Naive B cell (primary cell): Measurements from ENCODE around the gene SPINK13. TPM values are rescaled to one million over a fixed set of nuclear protein-coding genes. Genes with fewer than 3 reads are reported as not detected.

Experiments used
- ATAC-seq, 2 donors: fragments of 150-1000 bp; cut with Tn5 transposase; 2 replicates each; pipeline ENCODE4 v1.10.0; 2021; ENCODE audit warnings: low read depth in 2 of 2, mild to moderate bottlenecking in 2 of 2, moderate library complexity in 2 of 2
- DNase-seq: peaks from one replicate; pipeline ENCODE4 v3.0.0; 2022
- H3K27ac Mint-ChIP-seq, 6 donors: one replicate each; pipeline ENCODE4 v1.8.0; 2020 to 2022; ENCODE audit warnings: mild to moderate bottlenecking in 6 of 6, mixed read lengths in 6 of 6, moderate library complexity in 5 of 6, inconsistent platforms in 2 of 6
- H3K27me3 Mint-ChIP-seq, 3 donors: one replicate each; pipeline ENCODE4 v1.8.0; 2021 to 2022; ENCODE audit warnings: mixed read lengths in 3 of 3, mild to moderate bottlenecking in 1 of 3
- H3K36me3 Mint-ChIP-seq, 2 donors: one replicate each; pipeline ENCODE4 v1.8.0; 2020 to 2022; ENCODE audit warnings: mixed read lengths in 2 of 2, inconsistent platforms in 1 of 2, mild to moderate bottlenecking in 1 of 2
- H3K4me1 Mint-ChIP-seq, 3 donors: one replicate each; pipeline ENCODE4 v1.8.0; 2020 to 2022; ENCODE audit warnings: mixed read lengths in 3 of 3, inconsistent platforms in 1 of 3, mild to moderate bottlenecking in 1 of 3, moderate library complexity in 1 of 3
- H3K4me3 Mint-ChIP-seq, 8 donors: one replicate each; pipeline ENCODE4 v1.8.0; 2020 to 2022; ENCODE audit warnings: mild to moderate bottlenecking in 8 of 8, mixed read lengths in 8 of 8, moderate library complexity in 8 of 8, inconsistent platforms in 2 of 8
- H3K9me3 Mint-ChIP-seq, 7 donors: one replicate each; pipeline ENCODE4 v1.8.0; 2020 to 2022; ENCODE audit warnings: mixed read lengths in 7 of 7, mild to moderate bottlenecking in 5 of 7, inconsistent platforms in 2 of 7, moderate library complexity in 1 of 7
- polyA plus RNA-seq, 6 donors: library from polyadenylated mRNA; unstranded; fragments of 300-500 nt; fragmentation: Illumina TruSeq; gene quantifications; one replicate each; pipeline ENCODE4 v1.2.3, GENCODE V29; 2021; ENCODE audit warnings: low read depth in 6 of 6

Gene SPINK13, protein sequence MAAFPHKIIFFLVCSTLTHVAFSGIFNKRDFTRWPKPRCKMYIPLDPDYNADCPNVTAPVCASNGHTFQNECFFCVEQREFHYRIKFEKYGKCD
- polyA plus RNA-seq = not detected

GRCh38 chr5:148268566-148268965 lies at the start of gene SPINK13:
Gene SPINK13 (plus strand): TSS chr5:148268794. CDS start chr5:148270073, 1,279 bp downstream.
- Mint-ChIP-seq H3K4me1 (no peaks in the 10 kb centered on the region), H3K27me3 (no peaks in the 10 kb centered on the region), H3K27ac (no peak within 1 kb of the TSS), H3K4me3 (peak within 1 kb of the TSS in 1 of 8 donors; percentile 26), H3K36me3 (no peaks in the 10 kb centered on the region), H3K9me3 (peaks cover 0 to 13% (median 6%) of the 10 kb centered on the region in 7 donors)
- ATAC-seq (no peak), DNase-seq (no peak)

DNA sequence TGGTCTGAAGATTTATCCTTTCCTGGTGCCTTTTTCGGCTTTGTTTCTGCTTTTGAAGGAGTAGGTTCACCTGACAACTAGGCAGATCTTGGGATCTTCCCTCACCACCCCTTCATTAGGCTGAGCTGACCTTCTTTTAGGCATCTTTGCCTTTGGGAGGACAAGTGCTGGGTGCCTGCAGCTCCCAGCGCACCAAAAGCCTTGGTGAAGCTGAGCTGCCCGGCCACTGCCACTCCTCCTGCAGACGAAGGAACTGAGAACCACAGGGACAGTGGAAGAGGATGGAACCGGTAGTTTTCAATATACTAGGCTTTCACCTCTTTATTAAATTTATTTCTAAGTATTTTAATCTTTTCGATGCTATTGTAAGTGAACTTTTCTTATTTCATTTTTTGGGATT lies 47.1 kb upstream of the SPINK13 start:
- no peak for DNase-seq
- Mint-ChIP-seq H3K27ac (no peak overlapping the region), H3K4me3 (no peak overlapping the region), H3K36me3 (no peaks in the 10 kb centered on the region), H3K4me1 (no peaks in the 10 kb centered on the region), H3K27me3 (peaks cover 0 to 14% (median 5%) of the 10 kb centered on the region in 3 donors), H3K9me3 (peaks cover 0 to 4% (median 2%) of the 10 kb centered on the region in 7 donors)
- ATAC-seq = no peak

- no peak overlapping the region for H3K27ac Mint-ChIP-seq
- H3K36me3 Mint-ChIP-seq = no peaks in the 10 kb centered on the region
- ATAC-seq (no peak), DNase-seq (no peak)
- peaks cover 0 to 3% (median 0%) of the 10 kb centered on the region in 7 donors for H3K9me3 Mint-ChIP-seq
- no peak overlapping the region for H3K4me3 Mint-ChIP-seq
- no peaks in the 10 kb centered on the region for H3K4me1 Mint-ChIP-seq
- H3K27me3 Mint-ChIP-seq = peaks cover 0 to 16% (median 11%) of the 10 kb centered on the region in 3 donors
These were observed 44.4 kb upstream of the SPINK13 start for GRCh38 chr5:148224117-148224742.

- ATAC-seq (no peak), DNase-seq (no peak)
- Mint-ChIP-seq H3K36me3 (no peaks in the 10 kb centered on the region), H3K4me3 (no peak overlapping the region), H3K4me1 (no peaks in the 10 kb centered on the region), H3K27ac (no peak overlapping the region), H3K27me3 (peaks cover 0 to 11% (median 11%) of the 10 kb centered on the region in 3 donors), H3K9me3 (peaks cover 0 to 5% (median 0%) of the 10 kb centered on the region in 7 donors)
These were observed 40.1 kb upstream of the SPINK13 start for GRCh38 chr5:148228392-148228984.

- H3K36me3 Mint-ChIP-seq = no peaks in the 10 kb centered on the region
- no peak overlapping the region for H3K4me3 Mint-ChIP-seq
- peaks cover 0 to 11% (median 11%) of the 10 kb centered on the region in 3 donors for H3K27me3 Mint-ChIP-seq
- ATAC-seq (no peak), DNase-seq (no peak)
- H3K27ac Mint-ChIP-seq = no peak overlapping the region
- H3K9me3 Mint-ChIP-seq = peaks cover 0 to 5% (median 0%) of the 10 kb centered on the region in 7 donors
- H3K4me1 Mint-ChIP-seq = no peaks in the 10 kb centered on the region
These were observed 38.8 kb upstream of the SPINK13 start for GRCh38 chr5:148229840-148230239.

DNA sequence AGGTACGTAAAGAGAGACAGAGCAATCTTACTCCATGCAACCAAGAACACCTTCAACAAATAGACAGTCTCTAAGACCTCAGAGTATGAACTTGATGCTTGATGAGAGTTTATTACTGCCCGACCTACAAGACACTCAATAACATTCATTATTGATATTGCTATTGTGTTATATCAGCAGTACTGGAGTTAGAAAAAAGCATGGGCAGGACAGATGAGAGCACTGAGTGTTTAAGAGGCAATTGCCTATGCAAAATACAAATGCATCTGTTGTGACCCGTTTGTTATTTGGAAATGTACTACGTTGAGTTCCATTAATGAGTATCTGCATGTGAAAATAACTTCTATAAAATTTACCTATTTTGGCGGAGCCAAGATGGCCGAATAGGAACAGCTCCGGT lies 38.4 kb upstream of the SPINK13 start:
- Mint-ChIP-seq H3K4me1 (no peaks in the 10 kb centered on the region), H3K9me3 (peaks cover 0 to 5% (median 0%) of the 10 kb centered on the region in 7 donors), H3K36me3 (no peaks in the 10 kb centered on the region), H3K27ac (no peak overlapping the region), H3K4me3 (no peak overlapping the region), H3K27me3 (peaks cover 0 to 11% (median 11%) of the 10 kb centered on the region in 3 donors)
- no peak for ATAC-seq
- no peak for DNase-seq

- DNase-seq = no peak
- Mint-ChIP-seq H3K4me3 (no peak overlapping the region), H3K36me3 (no peaks in the 10 kb centered on the region), H3K27ac (no peak overlapping the region), H3K9me3 (peaks cover 0 to 5% (median 0%) of the 10 kb centered on the region in 7 donors), H3K4me1 (no peaks in the 10 kb centered on the region), H3K27me3 (no peaks in the 10 kb centered on the region)
- no peak for ATAC-seq
These were observed 30.7 kb upstream of the SPINK13 start for GRCh38 chr5:148237785-148238417.

DNA sequence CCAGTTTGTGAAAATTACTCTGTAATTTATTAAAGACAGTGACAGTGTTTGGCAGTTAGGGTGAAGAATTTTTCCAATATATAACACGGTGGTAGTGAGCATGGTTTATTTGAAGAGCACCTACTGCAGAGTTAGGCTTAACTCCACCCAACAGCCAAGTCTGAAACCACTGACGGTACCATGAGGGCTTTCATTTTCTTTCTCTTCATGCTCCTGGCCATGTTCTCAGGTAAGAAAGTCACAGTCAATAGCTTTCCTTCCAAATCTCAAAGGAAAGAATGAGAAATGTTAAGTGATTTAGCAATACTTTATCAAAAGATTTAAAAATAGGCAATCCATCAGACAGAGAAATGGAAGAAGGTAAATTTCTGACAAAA lies 30.2 kb upstream of the SPINK13 start, which contains the start of gene MARCOL:
Gene MARCOL (plus strand): TSS at position 108 of the 377 bp plus-strand sequence. CDS start 73 bp downstream, at position 181.
- no peak for DNase-seq
- Mint-ChIP-seq H3K4me3 (no peak within 1 kb of the TSS), H3K9me3 (peaks cover 0 to 5% (median 0%) of the 10 kb centered on the region in 7 donors), H3K27me3 (no peaks in the 10 kb centered on the region), H3K36me3 (no peaks in the 10 kb centered on the region), H3K27ac (no peak within 1 kb of the TSS), H3K4me1 (no peaks in the 10 kb centered on the region)
- ATAC-seq = no peak

DNA sequence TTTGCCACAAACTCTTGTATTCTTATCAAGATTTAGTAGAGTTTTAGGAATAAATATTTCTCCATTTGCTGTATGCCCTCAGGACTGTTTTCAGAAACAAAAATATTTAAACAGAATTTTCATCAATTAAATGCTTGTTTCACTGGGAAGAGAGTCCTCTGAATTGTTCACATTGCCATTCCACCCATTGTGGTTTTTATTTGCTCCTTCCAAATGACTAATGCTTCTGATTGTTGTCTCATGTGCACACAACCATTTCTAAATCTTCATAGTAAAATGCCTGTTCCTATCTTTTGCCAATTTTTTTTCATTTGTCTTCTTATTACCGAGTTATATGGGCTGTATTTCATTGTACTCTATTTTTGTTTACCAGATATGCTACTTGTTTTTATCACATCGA lies 19.7 kb upstream of the SPINK13 start:
- H3K4me1 Mint-ChIP-seq = no peaks in the 10 kb centered on the region
- no peak overlapping the region for H3K4me3 Mint-ChIP-seq
- ATAC-seq (no peak), DNase-seq (no peak)
- H3K27ac Mint-ChIP-seq = no peak overlapping the region
- no peaks in the 10 kb centered on the region for H3K36me3 Mint-ChIP-seq
- no peaks in the 10 kb centered on the region for H3K27me3 Mint-ChIP-seq
- peaks cover 0 to 24% (median 9%) of the 10 kb centered on the region in 7 donors for H3K9me3 Mint-ChIP-seq

GRCh38 chr5:148255456-148255855 lies 13.1 kb upstream of the SPINK13 start:
- Mint-ChIP-seq H3K4me3 (no peak overlapping the region), H3K27me3 (peaks cover 0 to 4% (median 0%) of the 10 kb centered on the region in 3 donors)
- no peak for ATAC-seq

DNA sequence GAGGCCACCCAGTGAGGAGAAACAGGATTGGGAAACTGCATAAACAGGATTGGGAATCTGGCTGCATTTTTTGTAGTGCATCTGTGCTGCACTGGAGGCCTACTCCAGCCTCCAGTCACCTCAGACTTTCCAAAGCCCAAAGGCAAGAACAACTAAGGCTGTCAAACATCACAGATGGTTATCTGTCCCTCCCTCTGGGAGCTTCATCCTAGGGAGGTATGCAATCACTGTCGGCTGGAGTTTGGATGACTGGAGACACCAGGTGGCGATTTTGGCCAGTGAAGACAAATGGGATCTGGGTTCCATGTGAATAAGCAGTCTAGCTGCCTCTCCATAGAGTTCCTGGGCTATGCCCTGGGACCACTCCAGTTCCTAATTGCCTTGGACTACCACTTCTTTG lies 9.3 kb upstream of the SPINK13 start:
- Mint-ChIP-seq H3K27ac (no peak overlapping the region), H3K4me3 (no peak overlapping the region), H3K4me1 (no peaks in the 10 kb centered on the region), H3K36me3 (peaks cover 0 to 21% of the 10 kb centered on the region in 2 donors), H3K27me3 (peaks cover 4 to 9% (median 8%) of the 10 kb centered on the region in 3 donors), H3K9me3 (peaks cover 17 to 39% (median 31%) of the 10 kb centered on the region in 7 donors)
- DNase-seq = no peak
- no peak for ATAC-seq

More at GRCh38 chr5:148255456-148255855, 13.1 kb upstream of the SPINK13 start:
- peaks cover 0 to 17% of the 10 kb centered on the region in 2 donors for H3K36me3 Mint-ChIP-seq
- H3K27ac Mint-ChIP-seq = no peak overlapping the region
- no peaks in the 10 kb centered on the region for H3K4me1 Mint-ChIP-seq
- H3K9me3 Mint-ChIP-seq = peaks cover 8 to 52% (median 35%) of the 10 kb centered on the region in 7 donors
- no peak for DNase-seq

GRCh38 chr5:148261221-148261620 lies 7.4 kb upstream of the SPINK13 start:
- no peak for DNase-seq
- Mint-ChIP-seq H3K4me3 (no peak overlapping the region), H3K27ac (no peak overlapping the region), H3K36me3 (peaks cover 0 to 21% of the 10 kb centered on the region in 2 donors), H3K27me3 (peaks cover 4 to 9% (median 8%) of the 10 kb centered on the region in 3 donors), H3K9me3 (peaks cover 21 to 41% (median 33%) of the 10 kb centered on the region in 7 donors), H3K4me1 (no peaks in the 10 kb centered on the region)
- ATAC-seq = no peak

DNA sequence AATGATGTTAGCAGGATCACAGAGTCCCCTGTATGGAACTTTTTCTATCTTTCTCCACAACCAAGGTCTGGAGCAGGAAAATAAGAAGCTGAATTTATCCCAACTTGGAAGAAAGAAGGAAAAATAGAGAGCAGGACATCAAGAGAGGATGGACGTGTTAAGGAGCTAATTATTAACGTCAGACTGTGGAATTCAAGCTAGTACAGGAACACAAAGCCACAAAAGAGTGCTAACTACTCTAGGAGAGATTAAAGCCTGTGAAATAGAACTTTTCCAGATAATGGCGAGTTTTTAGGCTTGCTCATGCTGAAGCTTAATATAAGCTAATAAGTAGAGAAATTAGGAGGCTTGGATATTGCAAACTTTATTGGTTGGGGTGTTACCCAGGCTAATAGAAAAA lies 632 bp upstream of the SPINK13 start:
- Mint-ChIP-seq H3K4me1 (no peaks in the 10 kb centered on the region), H3K27ac (no peak overlapping the region), H3K9me3 (peaks cover 0 to 13% (median 6%) of the 10 kb centered on the region in 7 donors), H3K27me3 (no peaks in the 10 kb centered on the region), H3K4me3 (peak overlapping the region in 1 of 8 donors; percentile 26), H3K36me3 (no peaks in the 10 kb centered on the region)
- ATAC-seq = no peak
- no peak for DNase-seq
